22Rv1 (cell line): Measurements from ENCODE around the gene TMED5.

Source experiments
- CTCF ChIP-seq: fragments of 450-650 bp; IDR thresholded peaks from 2 replicates; pipeline ENCODE4 v1.5.1; 2017; ENCODE audit warnings: mild to moderate bottlenecking
- ZFX ChIP-seq: fragments of 450-650 bp; IDR thresholded peaks from 2 replicates; pipeline ENCODE4 v1.6.1; 2017; ENCODE audit warnings: antibody characterized with exemption, borderline replicate concordance

GRCh38 chr1:93200086-93200620 is 19.9 kb upstream of the TMED5 start:
- no peak for TF ChIP-seq CTCF
- TF ChIP-seq ZFX: no peak
